CD4-positive, alpha-beta T cell treated with Interleukin-10 for 1 hour (primary cell): ENCODE measurements around the gene SSTR3.

ENCODE experiments used
- DNase-seq: peaks from one replicate; pipeline ENCODE4 v3.0.0-alpha.2; 2020

SSTR3 gene

DNA sequence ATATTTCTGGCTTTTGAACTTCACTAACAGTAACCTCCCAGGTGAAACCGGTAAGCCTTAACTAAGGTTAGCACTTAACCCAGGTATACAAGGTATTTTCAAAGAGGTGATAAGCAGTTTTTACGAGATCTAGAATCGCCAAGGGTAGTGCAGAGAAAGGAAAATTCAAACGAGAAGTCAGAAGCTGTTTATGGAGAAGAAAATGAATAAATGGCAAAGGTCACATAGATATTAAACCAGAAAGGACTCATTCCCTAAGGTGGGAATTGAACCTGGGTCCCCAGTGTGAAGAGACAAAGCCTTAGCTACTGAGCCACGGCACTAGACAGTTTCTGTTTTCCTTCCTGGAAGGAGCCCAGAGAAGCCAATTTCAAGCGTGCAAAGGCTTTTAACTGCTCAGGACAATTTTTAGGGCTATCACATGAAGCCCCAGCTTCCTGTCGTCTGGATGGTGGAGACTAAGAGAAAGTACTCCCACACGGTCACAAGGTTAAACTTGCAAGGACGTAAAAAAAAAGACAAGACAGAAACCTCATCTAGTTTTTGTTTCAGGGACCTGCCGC is 18.6 kb downstream of the SSTR3 start:
- DNase-seq, result peak; percentile 66

GRCh38 chr22:37192741-37193140 is 19.5 kb downstream of the SSTR3 start:
- DNase-seq, result no peak

GRCh38 chr22:37192204-37192603 is 20.1 kb downstream of the SSTR3 start:
- no peak for DNase-seq

DNA sequence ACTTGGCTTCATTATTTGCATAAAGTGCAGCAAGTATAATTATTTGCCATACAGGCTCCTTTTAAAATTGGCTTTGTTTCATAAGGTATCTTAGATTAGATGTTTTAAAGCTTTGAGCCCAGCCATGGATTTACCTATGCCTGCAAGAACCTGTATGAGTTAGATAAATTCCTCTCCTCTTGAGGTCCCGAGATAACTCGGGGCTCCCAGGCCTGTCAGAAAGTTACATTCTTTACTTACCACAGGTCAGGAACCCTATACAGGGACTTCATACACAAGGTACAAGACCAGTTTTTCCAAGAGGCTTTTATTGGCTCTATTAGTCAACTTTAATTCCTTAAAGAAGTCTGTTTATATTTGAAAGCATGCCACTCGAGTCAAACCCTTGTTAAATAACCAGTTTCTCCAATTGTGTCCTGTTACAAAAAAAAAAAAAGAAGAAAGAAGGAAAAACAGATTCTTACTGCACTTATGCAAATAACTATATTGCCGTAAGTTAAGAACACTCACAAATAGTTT is 22.0 kb downstream of the SSTR3 start:
- DNase-seq, result no peak

DNA sequence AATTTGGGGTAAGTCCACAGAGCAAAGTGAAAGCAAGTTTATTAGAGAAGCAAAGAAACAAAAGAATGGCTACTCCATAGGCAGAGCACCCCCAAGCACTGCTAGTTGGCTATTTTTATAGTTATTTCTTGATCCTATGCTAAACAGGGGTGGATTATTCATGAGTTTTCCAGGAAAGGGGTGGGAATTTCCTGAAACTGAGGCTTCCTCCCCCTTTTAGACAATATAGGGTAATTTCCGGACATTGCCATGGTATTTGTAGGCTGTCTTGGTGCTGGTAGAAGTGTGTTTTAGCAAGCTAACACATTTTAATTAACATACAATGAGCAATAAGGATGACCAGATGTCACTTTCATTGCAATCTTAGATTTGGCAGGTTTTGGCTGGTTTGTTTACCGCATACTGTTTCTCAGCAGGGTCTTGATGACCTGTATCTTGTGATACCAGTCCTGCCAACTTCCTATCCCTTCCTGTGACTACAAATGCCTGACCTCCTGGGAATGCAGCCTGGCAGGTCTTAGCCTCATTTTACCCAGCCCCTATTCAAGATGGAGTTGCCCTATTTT is 23.3 kb downstream of the SSTR3 start:
- DNase-seq, result no peak

DNA sequence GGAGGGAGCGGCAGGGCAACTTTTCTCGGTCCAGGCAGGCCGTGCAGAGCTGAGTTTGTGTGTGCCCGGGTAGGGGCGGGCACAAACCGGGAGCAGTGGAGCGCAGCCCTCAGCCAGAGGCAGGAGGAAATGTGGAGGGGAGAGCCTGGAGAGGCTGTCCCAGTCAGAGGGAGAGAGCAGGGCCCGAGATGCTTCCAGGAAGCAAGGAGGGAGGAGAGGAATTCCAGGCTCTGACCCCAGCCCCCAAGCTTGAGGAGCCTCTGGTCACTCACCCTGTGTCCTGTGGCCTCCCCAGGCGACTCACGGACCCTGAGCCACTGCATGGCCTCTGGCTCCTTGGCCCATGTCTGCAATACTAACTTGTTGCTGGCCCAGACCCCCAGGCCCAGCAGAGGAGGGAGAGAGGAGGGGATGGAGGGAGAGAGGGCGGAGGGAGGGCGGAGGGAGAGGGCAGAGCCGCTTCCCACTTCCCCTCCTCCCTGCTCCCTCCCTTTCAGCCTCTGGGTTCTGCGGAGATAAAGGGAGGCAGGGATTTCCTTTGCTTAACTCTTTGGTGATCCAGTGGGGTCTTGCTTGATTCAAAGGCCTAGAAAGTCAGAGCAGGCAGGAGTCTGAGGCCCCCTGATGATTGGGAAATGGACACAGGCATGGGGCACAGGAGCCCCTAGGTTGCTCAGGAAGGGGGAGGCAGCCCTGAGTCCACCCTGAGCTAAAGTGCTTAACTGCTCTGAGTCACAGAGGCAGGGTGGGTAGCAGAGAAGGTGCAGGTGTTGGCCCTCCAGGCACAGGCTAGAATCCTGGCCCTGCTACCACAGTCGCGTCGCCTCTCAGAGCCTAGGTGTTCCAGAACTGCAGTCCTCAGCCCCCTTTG is 24.2 kb downstream of the SSTR3 start, which contains the start of gene C1QTNF6:
C1QTNF6 (minus strand) TSS at position 357 of the 871 bp plus-strand sequence; CDS start at position 323, 34 bp downstream.
- no peak for DNase-seq

GRCh38 chr22:37187552-37187890 is 24.8 kb downstream of the SSTR3 start:
- no peak for DNase-seq

DNA sequence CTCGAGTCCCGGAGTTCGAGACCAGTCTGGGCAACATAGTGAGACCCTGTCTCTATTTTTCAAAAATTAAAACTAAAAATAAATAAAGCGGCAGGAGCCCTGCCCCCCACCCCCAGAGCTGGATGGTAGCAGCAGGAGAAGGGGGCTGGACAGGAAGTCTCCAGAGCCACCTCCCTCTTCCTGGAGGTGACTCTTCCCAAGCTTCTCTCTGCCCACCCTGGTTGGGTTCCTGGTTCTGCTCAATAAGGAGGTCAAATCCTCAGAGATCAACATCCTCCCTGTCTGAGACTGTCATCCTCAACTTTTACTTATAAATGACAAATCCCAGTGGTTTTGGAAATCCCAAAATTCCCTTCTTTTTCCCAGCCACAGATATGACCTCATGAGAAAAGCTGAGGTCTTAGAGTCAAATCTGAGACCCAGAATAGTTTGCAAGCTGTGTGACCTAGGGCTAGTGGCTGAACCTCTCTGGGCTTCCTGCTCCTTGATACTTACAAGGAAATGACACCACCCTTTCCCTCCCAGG is 25.2 kb downstream of the SSTR3 start:
- no peak for DNase-seq

GRCh38 chr22:37186228-37186996 is 25.9 kb downstream of the SSTR3 start:
- DNase-seq, result peak; percentile 89

DNA sequence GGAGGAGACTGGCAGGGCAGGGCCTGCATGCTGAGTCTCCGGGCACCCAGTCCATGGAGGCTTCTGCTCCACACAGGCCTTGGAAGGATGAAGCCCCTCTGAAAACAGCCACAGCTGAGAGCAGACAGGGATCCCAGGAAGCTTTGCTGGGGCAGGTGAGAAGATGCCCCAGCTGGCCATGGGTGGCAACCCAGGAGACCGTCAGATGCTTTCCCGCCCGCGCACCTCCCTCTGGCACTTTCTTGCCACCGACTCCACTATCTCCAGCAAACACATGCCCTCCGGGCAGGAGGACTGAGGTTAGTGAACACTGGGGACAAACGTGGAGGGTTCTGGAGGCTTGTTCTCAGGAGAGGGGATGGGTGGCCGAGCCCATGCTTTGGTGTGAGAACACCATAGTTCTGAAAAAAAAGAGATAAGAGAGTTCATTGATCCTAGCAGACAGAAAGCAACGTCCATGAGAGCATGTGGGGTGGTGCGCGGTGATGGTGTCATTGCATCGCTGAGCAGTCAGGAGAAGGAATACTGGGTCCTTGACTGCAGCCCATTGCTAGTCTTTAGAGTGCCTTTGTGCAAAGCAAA is 26.5 kb downstream of the SSTR3 start:
- no peak for DNase-seq

- no peak for DNase-seq
These were observed 27.3 kb downstream of the SSTR3 start for GRCh38 chr22:37184816-37185541.

DNA sequence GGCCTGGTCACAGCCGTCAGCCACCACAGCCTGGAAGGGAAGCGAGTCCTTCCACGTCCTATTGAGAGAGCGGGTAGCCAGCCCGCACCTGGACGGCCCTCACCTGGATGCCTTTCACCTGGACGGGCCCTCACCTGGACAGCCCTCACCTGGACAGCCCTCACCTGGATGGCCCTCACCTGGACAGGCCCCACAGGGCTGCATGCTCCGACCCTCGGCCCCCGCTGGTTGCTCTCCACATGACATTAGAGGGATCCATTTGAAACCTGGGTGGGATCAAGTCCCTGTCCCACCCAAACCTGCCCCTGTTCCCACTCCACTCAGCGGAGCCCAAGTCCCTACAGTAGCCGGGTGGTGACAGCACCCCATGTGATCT is 27.9 kb downstream of the SSTR3 start:
- DNase-seq, result no peak

- DNase-seq, result no peak
These were observed 28.6 kb downstream of the SSTR3 start for GRCh38 chr22:37183432-37184379.

DNA sequence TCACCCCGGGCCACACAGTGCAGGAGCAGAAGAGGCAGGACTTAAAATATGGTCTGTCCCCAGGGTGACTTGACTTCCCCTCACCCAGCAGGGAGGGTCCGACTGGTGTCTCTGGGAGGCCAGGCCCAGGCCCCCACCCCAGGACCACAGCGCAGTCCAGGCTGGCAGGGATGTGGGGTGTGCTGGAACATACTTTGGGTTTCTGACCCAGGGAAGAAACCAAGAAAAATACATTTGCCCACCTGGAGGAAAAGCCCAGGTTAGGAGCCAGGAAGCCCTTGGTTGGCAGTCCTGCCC is 29.4 kb downstream of the SSTR3 start:
- no peak for DNase-seq

DNA sequence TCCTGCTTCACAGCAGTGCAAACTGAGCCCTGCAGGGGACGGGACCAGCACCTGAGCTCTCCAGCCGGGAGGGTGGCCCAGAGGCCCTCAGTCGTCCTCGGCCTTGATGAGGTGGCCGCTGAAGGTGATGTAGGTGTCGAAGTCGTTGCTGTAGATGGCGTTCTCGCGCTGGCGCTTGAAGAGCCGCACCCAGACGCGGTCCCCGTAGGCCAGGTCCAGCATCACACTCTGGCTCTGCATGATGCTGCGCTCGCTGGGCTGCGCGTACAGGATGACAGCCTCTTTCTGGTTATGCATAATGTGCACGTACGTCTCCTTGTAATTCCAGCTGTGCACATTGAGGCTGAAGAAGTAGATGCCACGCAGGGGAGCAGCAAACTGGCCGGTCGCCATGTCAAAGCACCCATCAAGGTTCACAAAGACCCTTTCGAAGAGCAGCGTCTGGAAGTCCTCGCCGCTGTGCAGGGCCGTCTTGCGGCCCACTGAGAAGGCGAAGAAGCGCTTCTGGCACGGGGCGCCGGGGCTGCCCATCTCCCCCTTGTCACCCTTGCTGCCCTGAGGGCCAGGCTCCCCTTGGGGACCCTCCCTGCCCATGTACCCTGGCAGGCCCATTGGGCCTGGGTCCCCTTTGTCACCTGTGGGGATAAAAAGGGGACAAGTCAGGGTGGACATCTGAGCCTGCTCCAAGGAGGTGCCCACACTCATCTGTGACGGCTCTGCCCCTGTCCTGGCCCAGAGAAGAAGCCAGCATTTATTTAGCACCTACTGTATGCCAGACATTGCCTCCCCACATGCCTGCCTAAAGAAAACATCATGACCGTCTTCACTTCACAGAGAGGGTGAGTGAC is 30.0 kb downstream of the SSTR3 start:
- no peak for DNase-seq

DNA sequence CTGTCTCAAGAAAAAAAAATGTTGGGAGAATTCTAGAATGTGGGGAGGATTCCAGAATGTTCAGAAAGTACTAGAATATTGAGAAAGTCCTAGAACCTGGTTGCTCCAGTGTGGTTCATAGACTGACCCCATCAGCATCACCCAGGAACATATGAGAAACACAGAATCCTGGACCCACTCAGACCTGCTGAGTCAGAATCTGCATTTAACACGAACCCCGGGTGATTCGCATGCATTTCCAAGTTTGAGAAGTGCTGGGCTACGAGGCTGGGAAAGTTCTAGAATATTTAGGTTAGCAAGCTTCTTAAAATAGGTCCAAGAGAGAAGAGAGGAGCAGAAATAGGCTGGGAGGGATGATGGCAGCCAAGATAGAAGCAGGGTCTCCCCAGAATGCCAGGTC is 30.6 kb downstream of the SSTR3 start:
- DNase-seq, result no peak

DNA sequence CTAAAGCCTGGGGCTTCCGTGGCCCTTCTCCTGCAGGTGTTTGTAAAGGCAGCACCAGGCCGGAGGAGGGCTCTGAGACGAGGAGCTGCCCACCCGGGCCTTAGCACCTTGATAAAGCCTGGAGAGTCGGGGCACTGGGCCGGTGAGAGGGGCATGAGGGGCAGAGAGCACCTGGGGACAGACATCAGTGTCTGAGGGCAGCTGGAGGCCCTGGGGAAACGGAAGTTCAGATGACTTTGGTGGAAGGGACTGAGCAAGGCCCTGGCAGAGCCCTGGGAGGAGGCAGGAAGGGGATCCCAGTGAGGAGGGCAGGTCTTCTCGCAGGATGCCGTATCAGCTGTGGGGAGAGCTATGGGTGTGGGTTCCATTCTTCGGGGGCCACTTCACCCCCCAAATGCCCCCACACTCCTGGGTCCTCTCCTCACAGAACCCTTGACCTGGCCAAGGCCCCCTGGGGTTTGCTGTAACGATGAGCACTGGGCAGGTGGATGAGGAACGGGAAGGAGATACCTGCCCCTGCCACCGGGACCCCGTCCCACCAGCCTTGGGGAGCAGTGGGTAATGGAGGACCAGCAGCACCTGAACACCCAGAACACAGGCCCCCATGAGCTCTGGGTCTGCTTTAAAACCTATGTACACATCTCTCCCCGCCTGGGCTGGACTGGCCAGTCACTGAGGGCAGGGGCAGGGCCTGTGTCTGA is 31.6 kb downstream of the SSTR3 start:
- DNase-seq, result no peak

GRCh38 chr22:37179622-37180420 is 32.5 kb downstream of the SSTR3 start:
- no peak for DNase-seq

- DNase-seq, result no peak
These were observed 33.2 kb downstream of the SSTR3 start for GRCh38 chr22:37179126-37179470.
